ENCODE measurements around the gene KMO.

DNA sequence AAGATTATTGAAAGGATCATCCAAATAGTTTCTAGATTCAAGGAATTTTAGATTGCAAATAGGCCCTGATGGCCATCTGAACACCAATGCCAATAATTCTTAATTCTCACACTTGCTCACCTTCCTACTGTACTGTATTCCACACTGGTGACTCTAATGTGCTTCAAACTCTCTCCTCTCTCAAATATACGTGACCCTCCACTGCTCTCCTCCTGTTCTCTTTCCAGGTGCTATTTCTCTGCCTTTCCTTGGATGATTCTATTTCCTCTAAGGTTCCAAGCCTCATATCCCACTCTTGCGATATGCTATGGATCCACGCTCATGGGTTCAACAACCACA, 28.6 kb downstream of the KMO start:
- TF ChIP-seq, protein P1, sequence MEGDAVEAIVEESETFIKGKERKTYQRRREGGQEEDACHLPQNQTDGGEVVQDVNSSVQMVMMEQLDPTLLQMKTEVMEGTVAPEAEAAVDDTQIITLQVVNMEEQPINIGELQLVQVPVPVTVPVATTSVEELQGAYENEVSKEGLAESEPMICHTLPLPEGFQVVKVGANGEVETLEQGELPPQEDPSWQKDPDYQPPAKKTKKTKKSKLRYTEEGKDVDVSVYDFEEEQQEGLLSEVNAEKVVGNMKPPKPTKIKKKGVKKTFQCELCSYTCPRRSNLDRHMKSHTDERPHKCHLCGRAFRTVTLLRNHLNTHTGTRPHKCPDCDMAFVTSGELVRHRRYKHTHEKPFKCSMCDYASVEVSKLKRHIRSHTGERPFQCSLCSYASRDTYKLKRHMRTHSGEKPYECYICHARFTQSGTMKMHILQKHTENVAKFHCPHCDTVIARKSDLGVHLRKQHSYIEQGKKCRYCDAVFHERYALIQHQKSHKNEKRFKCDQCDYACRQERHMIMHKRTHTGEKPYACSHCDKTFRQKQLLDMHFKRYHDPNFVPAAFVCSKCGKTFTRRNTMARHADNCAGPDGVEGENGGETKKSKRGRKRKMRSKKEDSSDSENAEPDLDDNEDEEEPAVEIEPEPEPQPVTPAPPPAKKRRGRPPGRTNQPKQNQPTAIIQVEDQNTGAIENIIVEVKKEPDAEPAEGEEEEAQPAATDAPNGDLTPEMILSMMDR (IDR thresholded peaks at IDR 0.05): no peak
- TF ChIP-seq POLR2A (IDR thresholded peaks at IDR 0.05): no peak
